ENCODE measurements around the gene CEMIP2.
"Not testable (repeated sequence)": the region's sequence is repeated elsewhere in the genome, so short reads cannot be mapped to it uniquely, and the experiment has no call there.

CEMIP2 gene

GRCh38 chr9:71675105-71675856, 93.0 kb downstream of the CEMIP2 start:
- no peak for DNase-seq

- no peak for DNase-seq
These were observed 95.7 kb downstream of the CEMIP2 start for GRCh38 chr9:71672573-71672972.

- DNase-seq, result no peak
These were observed 97.0 kb downstream of the CEMIP2 start for GRCh38 chr9:71671289-71671688.

DNA sequence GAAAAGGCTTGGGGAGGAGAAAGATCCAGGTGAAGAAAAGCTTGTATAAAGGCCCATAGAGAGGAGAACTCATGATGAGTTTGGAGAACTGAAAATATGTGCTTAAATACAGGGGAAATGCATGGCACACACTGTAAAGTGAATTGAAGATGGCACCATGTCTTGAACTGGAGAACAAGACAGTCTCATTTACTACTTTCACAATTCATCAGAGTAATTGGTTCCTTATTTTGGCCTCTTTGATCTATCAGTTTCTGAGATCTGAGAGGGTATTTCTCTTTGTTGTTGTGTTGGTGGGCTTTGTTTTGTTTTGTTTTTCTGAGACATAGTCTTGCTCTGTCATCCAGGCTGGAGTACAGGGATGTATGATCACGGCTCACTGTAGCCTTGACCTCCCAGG, 98.2 kb downstream of the CEMIP2 start:
- no peak for DNase-seq

DNA sequence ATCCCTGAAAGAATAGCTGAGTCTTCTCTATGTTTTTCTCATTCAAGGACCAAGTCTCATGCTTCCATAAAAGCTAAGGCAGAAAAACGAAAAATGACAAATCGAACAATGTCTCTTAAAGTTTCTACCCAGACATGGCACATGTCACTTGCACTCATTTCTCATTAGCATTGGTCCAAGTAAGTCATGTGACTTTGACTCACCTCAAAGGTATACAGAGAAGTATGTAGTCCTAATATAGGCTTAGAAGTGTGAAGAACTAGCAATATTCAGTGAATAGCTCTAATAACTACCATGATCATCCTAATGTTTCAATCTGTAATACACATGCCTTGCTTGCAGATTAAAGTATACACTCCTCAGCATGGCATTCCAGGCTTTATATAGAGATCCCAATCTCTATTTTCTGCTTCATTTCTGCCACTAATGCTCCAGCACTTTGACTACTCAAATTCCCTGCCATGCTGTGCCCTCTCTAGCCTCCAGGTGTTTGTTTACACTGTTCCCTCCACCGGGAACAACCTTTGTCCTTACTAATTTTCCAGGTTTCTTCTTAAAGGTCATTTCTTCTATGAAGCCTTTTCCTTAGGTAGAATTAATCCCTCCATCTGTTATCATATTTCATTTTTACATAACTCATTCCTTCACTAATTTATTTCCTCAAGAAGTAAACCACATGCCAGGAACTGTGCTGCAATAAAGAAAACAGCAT, 98.9 kb downstream of the CEMIP2 start:
- peak in 1 of 3 experiments; percentile 39 for DNase-seq

DNA sequence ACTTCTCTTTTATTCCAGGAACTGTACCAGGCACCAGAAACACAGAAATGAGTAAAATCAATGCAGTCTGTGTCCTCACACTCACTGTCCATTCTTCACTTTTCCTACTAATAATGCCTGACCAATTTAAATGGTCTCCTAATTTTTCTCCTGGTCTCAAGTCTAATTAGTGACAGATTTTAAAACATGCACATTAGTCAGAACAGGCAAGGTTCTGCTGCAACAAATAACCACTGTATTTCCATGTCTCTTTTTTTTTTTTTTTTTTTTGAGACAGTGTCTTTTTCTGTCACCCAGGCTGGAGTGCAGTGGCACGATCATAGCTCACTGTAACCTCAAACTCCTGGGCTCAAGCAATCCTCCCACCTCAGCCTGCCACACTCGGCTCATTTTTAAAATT, 99.6 kb downstream of the CEMIP2 start:
- no peak for DNase-seq

- DNase-seq, result no peak
These were observed 103.1 kb downstream of the CEMIP2 start for GRCh38 chr9:71665247-71665646.

GRCh38 chr9:71664566-71664965, 103.7 kb downstream of the CEMIP2 start:
- DNase-seq, result no peak

DNA sequence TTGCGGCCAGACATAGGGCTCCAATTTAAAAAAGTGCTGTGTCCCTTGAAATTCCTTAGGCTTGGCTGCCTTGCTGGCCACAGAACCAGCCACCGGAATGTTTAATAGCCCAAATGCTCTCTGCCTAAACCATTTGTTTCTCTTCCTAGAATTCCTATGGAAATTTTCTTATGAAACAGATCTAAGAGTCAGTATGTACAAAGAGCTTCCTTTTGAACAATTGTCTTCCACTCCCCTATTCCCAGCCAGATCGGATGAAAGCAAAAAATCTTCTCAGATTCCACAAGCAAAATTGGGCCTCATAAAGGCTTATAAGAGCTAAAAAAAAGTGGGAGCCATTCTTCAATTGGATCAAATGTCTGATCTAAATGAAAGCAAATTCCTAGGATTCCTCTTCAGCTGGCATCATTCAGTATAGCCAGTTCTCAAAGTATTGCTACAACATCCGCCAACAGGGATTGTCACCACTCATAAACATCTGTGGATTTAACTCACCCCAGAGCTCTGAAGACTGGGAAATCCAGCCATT, 104.3 kb downstream of the CEMIP2 start:
- DNase-seq, result no peak

DNA sequence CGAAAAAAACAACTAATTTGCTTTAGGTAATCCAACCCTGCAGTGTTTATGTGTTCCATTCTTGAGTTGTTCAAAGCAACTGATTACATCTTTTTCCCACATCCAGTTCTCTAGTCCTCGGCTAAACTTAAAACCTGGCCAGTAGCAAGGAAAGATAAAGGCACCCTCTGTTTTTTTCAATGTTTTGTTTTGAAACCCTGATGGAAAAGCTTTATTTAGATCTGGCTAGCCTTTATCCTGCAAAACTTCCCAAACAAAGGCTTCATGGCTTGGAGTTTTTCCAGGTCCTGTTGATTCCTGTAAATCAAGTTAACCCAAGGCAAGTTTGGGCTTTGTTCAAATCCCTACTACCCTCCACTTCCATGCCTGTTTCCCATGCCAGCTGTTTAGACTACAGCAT, 105.1 kb downstream of the CEMIP2 start:
- DNase-seq, result no peak

GRCh38 chr9:71662082-71662481, 106.2 kb downstream of the CEMIP2 start:
- DNase-seq, result no peak

- DNase-seq, result not testable (repeated sequence)
These were observed 111.0 kb downstream of the CEMIP2 start for GRCh38 chr9:71657276-71657675.

- DNase-seq, result no peak
These were observed 111.8 kb downstream of the CEMIP2 start for GRCh38 chr9:71656496-71656895.

- DNase-seq, result no peak
These were observed 112.5 kb downstream of the CEMIP2 start for GRCh38 chr9:71655778-71656177.

- DNase-seq, result no peak
These were observed 113.2 kb downstream of the CEMIP2 start for GRCh38 chr9:71655141-71655540.

GRCh38 chr9:71652480-71652879, 115.8 kb downstream of the CEMIP2 start:
- DNase-seq, result no peak

DNA sequence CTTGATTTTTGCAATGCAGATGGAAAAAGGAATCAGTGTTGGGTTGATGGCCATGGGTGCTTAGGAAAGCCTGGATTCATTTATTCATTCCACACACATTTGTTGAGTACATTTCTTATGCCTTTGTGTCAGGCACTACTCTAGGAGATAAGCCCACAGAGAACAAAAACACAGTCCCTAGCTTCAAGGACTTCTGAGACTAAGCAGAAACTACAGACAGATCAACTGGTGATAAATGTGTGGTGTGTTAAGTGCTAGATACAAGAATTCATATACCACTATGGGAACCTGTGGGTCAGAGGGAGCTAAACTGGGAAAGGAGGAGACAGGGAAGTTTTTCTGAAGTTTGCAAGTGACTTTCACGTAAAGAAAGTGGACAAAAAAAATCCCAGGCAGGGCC, 119.9 kb downstream of the CEMIP2 start:
- no peak for DNase-seq

DNA sequence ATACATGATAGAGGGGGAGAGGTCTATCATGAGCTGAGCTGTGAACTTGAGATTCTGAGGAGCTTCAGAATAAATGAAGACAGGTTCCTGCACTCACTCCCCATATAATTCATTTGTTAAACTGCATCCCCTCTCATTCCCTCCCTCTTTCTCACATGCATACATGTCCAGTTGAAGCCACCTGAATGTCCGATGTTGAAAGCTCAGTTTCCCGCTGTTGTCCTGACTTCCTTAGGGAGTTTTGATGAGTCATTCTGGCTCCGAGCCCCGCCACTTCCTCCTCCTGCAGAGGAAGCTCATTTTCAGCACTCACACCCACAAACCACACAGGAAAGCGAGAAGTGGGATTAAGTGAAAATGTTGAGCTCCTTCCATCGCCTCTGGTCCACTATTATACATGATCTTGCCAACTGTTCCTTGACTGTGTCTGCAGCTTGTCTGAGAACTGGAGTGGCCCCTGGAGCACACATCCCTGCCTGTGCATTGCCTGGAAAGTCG, 121.2 kb downstream of the CEMIP2 start:
- DNase-seq, result no peak

GRCh38 chr9:71646131-71646530, 122.2 kb downstream of the CEMIP2 start:
- DNase-seq, result no peak

GRCh38 chr9:71644819-71645362, 123.4 kb downstream of the CEMIP2 start:
- DNase-seq, result no peak

GRCh38 chr9:71643330-71643729, 125.0 kb downstream of the CEMIP2 start:
- no peak for DNase-seq

DNA sequence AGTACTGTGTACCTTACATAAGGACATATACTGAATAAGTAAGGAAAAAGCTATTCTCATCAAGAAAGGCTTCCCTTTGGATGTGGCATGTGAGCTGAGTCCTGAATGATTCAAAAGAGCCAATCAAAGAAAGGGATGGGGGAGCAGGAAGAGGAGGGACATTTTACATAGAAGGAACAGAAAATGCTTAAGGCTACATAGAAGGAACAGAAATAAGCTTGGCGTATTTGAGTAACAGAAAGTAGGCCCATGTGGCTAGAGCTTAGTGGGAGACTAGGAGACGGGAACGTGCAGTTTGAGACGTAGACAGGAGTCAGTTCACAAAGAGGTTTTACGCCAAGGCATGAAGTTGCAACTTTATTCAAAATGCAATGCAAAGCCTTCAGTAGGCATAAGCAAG, 126.3 kb downstream of the CEMIP2 start:
- no peak for DNase-seq

DNA sequence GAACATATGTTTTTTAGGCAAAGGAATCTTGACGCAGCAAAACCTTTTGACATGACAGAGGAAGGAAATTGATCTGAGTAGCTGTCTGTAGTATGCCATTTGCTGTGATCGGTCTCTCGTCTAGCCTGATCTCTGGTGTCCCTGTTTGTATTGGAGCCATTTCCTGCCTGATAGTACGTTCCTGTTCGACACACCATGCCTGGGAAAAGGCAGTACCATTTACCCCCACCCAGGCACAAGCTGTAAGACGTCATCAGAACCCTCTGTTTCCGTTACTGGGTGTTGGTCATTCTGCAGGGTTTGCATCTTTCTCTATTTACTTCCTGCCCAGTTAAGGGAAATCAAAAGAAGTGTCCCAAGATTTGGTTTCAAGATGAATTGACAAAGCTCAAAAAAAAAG, 129.7 kb downstream of the CEMIP2 start:
- no peak for DNase-seq

- no peak for DNase-seq
These were observed 130.4 kb downstream of the CEMIP2 start for GRCh38 chr9:71637926-71638325.

Measured in NCI-H1417 (cell line).